Gastroesophageal sphincter (tissue), 3 donors: Measurements from ENCODE around the gene CDK5.

Experiments
- CTCF ChIP-seq, 4 experiments: fragments of 200-600 bp in 2 of 4; fragments of 450-650 bp in 2 of 4; sonication (generic) in 1 of 4; IDR thresholded peaks; one replicate each; pipeline ENCODE4 v1.5.1; 2017 to 2019; ENCODE audit warnings: antibody characterized with exemption in 4 of 4, mild to moderate bottlenecking in 2 of 4, moderate library complexity in 2 of 4
- EP300 ChIP-seq: sonication (generic); formaldehyde crosslinking; IDR thresholded peaks from one replicate; pipeline ENCODE4 v1.6.1; 2017; ENCODE audit warnings: antibody characterized with exemption, mild to moderate bottlenecking
- POLR2A ChIP-seq, 2 donors: fragments of 450-650 bp; IDR thresholded peaks; one replicate each; pipeline ENCODE4 v1.6.1; 2017; ENCODE audit warnings: antibody characterized with exemption in 2 of 2, mild to moderate bottlenecking in 2 of 2, moderate library complexity in 1 of 2

GRCh38 chr7:151075978-151076426 is 18.3 kb upstream of the CDK5 start:
- no peak for TF ChIP-seq CTCF (IDR thresholded peaks at IDR 0.05)
- no peak for TF ChIP-seq POLR2A (IDR thresholded peaks at IDR 0.05)
- TF ChIP-seq EP300, result no peak
